Measurements from ENCODE around the gene EFEMP2. TPM values are rescaled to one million over a fixed set of nuclear protein-coding genes. Genes with fewer than 3 reads are reported as not detected.

EFEMP2 gene
- total and polyA plus RNA-seq, 4 experiments from 2014 or later: 0.40 to 8.3 (median 3.3) TPM

DNA sequence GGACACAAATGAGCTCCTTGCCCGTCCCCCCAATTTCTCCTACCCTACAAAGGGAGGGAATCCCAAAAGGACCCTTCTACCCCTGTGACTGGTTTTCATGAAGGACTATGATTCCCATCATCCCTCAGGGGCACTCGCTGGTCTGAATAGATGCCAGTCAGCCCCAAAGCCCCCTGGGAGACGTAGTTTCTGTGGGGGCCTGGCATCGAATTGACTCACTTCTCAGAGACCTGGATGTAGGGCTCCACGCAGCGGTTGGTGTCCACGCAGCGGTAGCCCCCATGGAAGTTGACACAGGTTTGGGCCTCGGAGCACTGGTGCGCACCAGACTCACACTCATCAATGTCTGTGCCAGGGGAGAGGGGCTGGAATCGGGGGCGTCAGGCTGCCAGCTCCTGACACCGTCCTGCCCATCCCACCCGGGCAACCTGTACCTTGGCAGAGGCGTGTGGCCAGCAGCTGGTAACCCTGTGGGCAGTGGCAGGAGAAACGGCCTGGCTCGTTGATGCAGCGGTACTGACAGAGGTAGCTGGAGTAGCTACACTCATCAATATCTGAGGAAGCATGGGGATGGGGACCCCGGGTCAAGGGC lies 4.4 kb downstream of the EFEMP2 start:
- POLR2A ChIA-PET (ENCODE audit: partially characterized antibody): interaction anchor here (0.9 to 11.3 kb wide), 5 partner anchors 9 to 60 kb away, joined by 3 to 222 read pairs (median 10); partner anchors contain the start of genes CCDC85B, CFL1 and MUS81
- Histone ChIP-seq H3K4me3 (ENCODE audit: low read length in 2 of 2) (no peak overlapping the region), H3K4me1 (ENCODE audit: insufficient read depth, low read length) (peaks cover 11% of the 10 kb centered on the region), H3K27me3 (ENCODE audit: insufficient read depth, low read length) (no peaks in the 10 kb centered on the region), H3K9me3 (ENCODE audit: control insufficient read depth in 1 of 2, low read length in 2 of 2) (no peaks in the 10 kb centered on the region), H3K36me3 (ENCODE audit: insufficient read depth, low read length) (peaks cover 30% of the 10 kb centered on the region), H3K27ac (ENCODE audit: low read depth, low read length) (no peak overlapping the region)
- Mint-ChIP-seq H3K27me3 (no peaks in the 10 kb centered on the region), H3K4me1 (peaks cover 7 to 32% (median 20%) of the 10 kb centered on the region in 4 donors), H3K27ac (peak overlapping the region in 3 of 7 donors; percentile 31 to 55 (median 52)), H3K4me3 (no peak overlapping the region), H3K36me3 (peaks cover 11 to 27% of the 10 kb centered on the region in 2 donors), H3K9me3 (no peaks in the 10 kb centered on the region)
- intact Hi-C loops (cut with micrococcal nuclease): no loop called here
- CTCF ChIA-PET (ENCODE audit: partially characterized antibody): interaction anchor here (1.8 to 2.4 kb wide), 2 partner anchors 8 to 17 kb away, joined by 13 to 20 read pairs; partner anchors contain the start of gene MUS81
- DNase-seq: peak in 2 of 5 donors; percentile 30 to 56

GRCh38 chr11:65867284-65868071 lies 5.1 kb downstream of the EFEMP2 start:
- no peaks in the 10 kb centered on the region for H3K27me3 Mint-ChIP-seq
- peaks cover 6 to 32% (median 18%) of the 10 kb centered on the region in 4 donors for H3K4me1 Mint-ChIP-seq
- ChIA-PET POLR2A (ENCODE audit: partially characterized antibody) (interaction anchor here (1.3 to 11.3 kb wide), 4 partner anchors 8 to 23 kb away, joined by 5 to 222 read pairs (median 10); partner anchors contain the start of genes CCDC85B, CFL1, FIBP and MUS81), CTCF (ENCODE audit: partially characterized antibody) (interaction anchor here (1.8 to 2.4 kb wide), 3 partner anchors 8 to 18 kb away, joined by 5 to 20 read pairs (median 13); partner anchors contain the start of gene MUS81)
- peaks cover 8% of the 10 kb centered on the region for H3K4me1 ChIP-seq (ENCODE audit: insufficient read depth, low read length)
- intact Hi-C loops (cut with micrococcal nuclease): no loop called here
- H3K4me3 Mint-ChIP-seq: no peak overlapping the region
- peak overlapping the region in 1 of 7 donors; percentile 46 for H3K27ac Mint-ChIP-seq
- H3K4me3 ChIP-seq (ENCODE audit: low read length in 2 of 2): no peak overlapping the region
- peaks cover 37% of the 10 kb centered on the region for H3K36me3 ChIP-seq (ENCODE audit: insufficient read depth, low read length)
- no peak overlapping the region for H3K27ac ChIP-seq (ENCODE audit: low read depth, low read length)
- no peaks in the 10 kb centered on the region for H3K27me3 ChIP-seq (ENCODE audit: insufficient read depth, low read length)
- H3K9me3 Mint-ChIP-seq: no peaks in the 10 kb centered on the region
- H3K36me3 Mint-ChIP-seq: peaks cover 16 to 33% of the 10 kb centered on the region in 2 donors
- no peaks in the 10 kb centered on the region for H3K9me3 ChIP-seq (ENCODE audit: control insufficient read depth in 1 of 2, low read length in 2 of 2)
- no peak for DNase-seq

GRCh38 chr11:65866509-65867283 lies 5.9 kb downstream of the EFEMP2 start:
- CTCF ChIA-PET (ENCODE audit: partially characterized antibody): interaction anchor here (1.9 kb wide), 1 partner anchor 18 kb away, joined by 5 read pairs; no protein-coding TSS in a partner anchor
- H3K4me1 ChIP-seq (ENCODE audit: insufficient read depth, low read length): peaks cover 16% of the 10 kb centered on the region
- no peaks in the 10 kb centered on the region for H3K27me3 ChIP-seq (ENCODE audit: insufficient read depth, low read length)
- intact Hi-C loops (cut with micrococcal nuclease): no loop called here
- H3K27ac Mint-ChIP-seq: no peak overlapping the region
- H3K9me3 ChIP-seq (ENCODE audit: control insufficient read depth in 1 of 2, low read length in 2 of 2): no peaks in the 10 kb centered on the region
- H3K36me3 Mint-ChIP-seq: peaks cover 18 to 35% of the 10 kb centered on the region in 2 donors
- no peaks in the 10 kb centered on the region for H3K9me3 Mint-ChIP-seq
- no peak for DNase-seq
- no peak overlapping the region for H3K4me3 ChIP-seq (ENCODE audit: low read length in 2 of 2)
- H3K4me1 Mint-ChIP-seq: peaks cover 6 to 34% (median 17%) of the 10 kb centered on the region in 4 donors
- H3K36me3 ChIP-seq (ENCODE audit: insufficient read depth, low read length): peaks cover 45% of the 10 kb centered on the region
- no peaks in the 10 kb centered on the region for H3K27me3 Mint-ChIP-seq
- H3K27ac ChIP-seq (ENCODE audit: low read depth, low read length): no peak overlapping the region
- POLR2A ChIA-PET (ENCODE audit: partially characterized antibody): interaction anchor here (1.0 to 11.3 kb wide), 3 partner anchors 8 to 251 kb away, joined by 3 to 222 read pairs (median 5); partner anchors contain the start of genes CFL1, FIBP, MUS81 and PCNX3
- no peak overlapping the region for H3K4me3 Mint-ChIP-seq

DNA sequence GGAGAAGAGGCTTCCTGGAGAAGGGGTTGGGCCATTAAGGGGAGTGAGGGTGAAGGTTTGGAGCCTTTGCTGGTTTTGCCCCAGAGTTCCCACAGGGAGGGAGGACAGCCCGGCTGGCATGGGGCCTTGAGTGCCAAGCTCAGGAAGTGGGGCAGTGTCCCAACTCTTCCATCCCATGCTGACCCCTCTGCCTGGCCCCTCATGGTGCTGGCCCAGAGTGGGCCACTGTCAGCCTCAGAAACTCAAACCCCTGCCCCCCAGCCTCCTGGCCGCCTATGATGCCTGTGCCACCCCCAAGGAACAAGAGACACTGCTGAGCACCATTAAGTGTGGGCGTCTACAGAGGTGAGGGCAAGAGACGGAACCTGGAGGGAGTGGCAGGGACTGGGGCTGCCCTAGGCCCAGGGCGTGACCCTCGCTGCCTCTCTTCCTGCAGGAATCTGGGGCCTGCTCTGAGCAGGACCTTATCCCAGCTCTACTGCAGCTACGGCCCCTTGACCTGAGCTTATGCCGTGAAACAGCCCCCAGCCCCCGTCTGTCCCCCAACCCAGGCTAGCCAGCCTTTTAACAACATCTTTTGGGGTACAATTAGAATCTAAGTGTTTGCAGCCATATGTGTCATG lies 6.9 kb downstream of the EFEMP2 start:
- H3K36me3 Mint-ChIP-seq: peaks cover 18 to 43% of the 10 kb centered on the region in 2 donors
- H3K4me3 ChIP-seq (ENCODE audit: low read length in 2 of 2): no peak overlapping the region
- DNase-seq: no peak
- H3K27me3 ChIP-seq (ENCODE audit: insufficient read depth, low read length): no peaks in the 10 kb centered on the region
- H3K4me3 Mint-ChIP-seq: no peak overlapping the region
- H3K27ac ChIP-seq (ENCODE audit: low read depth, low read length): no peak overlapping the region
- H3K9me3 ChIP-seq (ENCODE audit: control insufficient read depth in 1 of 2, low read length in 2 of 2): no peaks in the 10 kb centered on the region
- no peaks in the 10 kb centered on the region for H3K9me3 Mint-ChIP-seq
- H3K4me1 ChIP-seq (ENCODE audit: insufficient read depth, low read length): peaks cover 20% of the 10 kb centered on the region
- ChIA-PET CTCF (ENCODE audit: partially characterized antibody) (interaction anchor here (1.9 kb wide), 1 partner anchor 19 kb away, joined by 5 read pairs; no protein-coding TSS in a partner anchor), POLR2A (ENCODE audit: partially characterized antibody) (interaction anchor here (1.0 kb wide), 1 partner anchor 250 kb away, joined by 3 read pairs; the partner anchor contains the start of gene PCNX3)
- H3K27ac Mint-ChIP-seq: no peak overlapping the region
- H3K36me3 ChIP-seq (ENCODE audit: insufficient read depth, low read length): peaks cover 45% of the 10 kb centered on the region
- H3K4me1 Mint-ChIP-seq: peaks cover 6 to 35% (median 18%) of the 10 kb centered on the region in 4 donors
- intact Hi-C loops (cut with micrococcal nuclease): no loop called here
- H3K27me3 Mint-ChIP-seq: no peaks in the 10 kb centered on the region

- H3K4me1 ChIP-seq (ENCODE audit: insufficient read depth, low read length): peaks cover 21% of the 10 kb centered on the region
- Mint-ChIP-seq H3K27ac (peak overlapping the region in 1 of 7 donors; percentile 47), H3K27me3 (no peaks in the 10 kb centered on the region), H3K9me3 (no peaks in the 10 kb centered on the region), H3K4me1 (peaks cover 7 to 35% (median 17%) of the 10 kb centered on the region in 4 donors), H3K4me3 (no peak overlapping the region), H3K36me3 (peaks cover 18 to 47% of the 10 kb centered on the region in 2 donors)
- ChIA-PET POLR2A (ENCODE audit: partially characterized antibody) (interaction anchor here (2.8 to 8.5 kb wide), 2 partner anchors 9 to 21 kb away, joined by 11 to 435 read pairs; partner anchors contain the start of genes CCDC85B, CTSW and FIBP), CTCF (ENCODE audit: partially characterized antibody) (interaction anchor here (11.0 kb wide), 1 partner anchor 23 kb away, joined by 281 read pairs; the partner anchor contains the start of genes CCDC85B and FIBP)
- DNase-seq: no peak
- peaks cover 45% of the 10 kb centered on the region for H3K36me3 ChIP-seq (ENCODE audit: insufficient read depth, low read length)
- intact Hi-C loops (cut with micrococcal nuclease): no loop called here
- H3K27me3 ChIP-seq (ENCODE audit: insufficient read depth, low read length): no peaks in the 10 kb centered on the region
- no peak overlapping the region for H3K27ac ChIP-seq (ENCODE audit: low read depth, low read length)
- H3K4me3 ChIP-seq (ENCODE audit: low read length in 2 of 2): no peak overlapping the region
- H3K9me3 ChIP-seq (ENCODE audit: control insufficient read depth in 1 of 2, low read length in 2 of 2): no peaks in the 10 kb centered on the region
These were observed 7.7 kb downstream of the EFEMP2 start for GRCh38 chr11:65864706-65865471.
